ENCODE measurements around the gene PLA2G1B. TPM values are rescaled to one million over a fixed set of nuclear protein-coding genes. Genes with fewer than 3 reads are reported as not detected.

The PLA2G1B gene
- not detected in 2 replicates for total RNA-seq

GRCh38 chr12:120327593-120327992 lies at the start of gene PLA2G1B:
TSS of gene PLA2G1B (minus strand) at chr12:120327779. CDS start at chr12:120327753, 26 bp downstream.
- Mint-ChIP-seq H3K36me3 (ENCODE audit: low read depth) (no peaks in the 10 kb centered on the region), H3K4me1 (peaks cover 9% of the 10 kb centered on the region), H3K27ac (no peak within 1 kb of the TSS), H3K27me3 (peaks cover 8% of the 10 kb centered on the region), H3K9me3 (no peaks in the 10 kb centered on the region), H3K4me3 (no peak within 1 kb of the TSS)
- intact Hi-C loops (cut with micrococcal nuclease) = loop anchor here (5.0 kb wide), 2 partner anchors 35 to 320 kb away; no protein-coding TSS in a partner anchor
- DNase-seq = no peak

GRCh38 chr12:120376934-120377572 lies 49.5 kb upstream of the PLA2G1B start:
- Mint-ChIP-seq H3K27me3 (peaks cover 52% of the 10 kb centered on the region), H3K4me3 (no peak overlapping the region), H3K9me3 (no peaks in the 10 kb centered on the region), H3K4me1 (no peaks in the 10 kb centered on the region), H3K27ac (no peak overlapping the region), H3K36me3 (ENCODE audit: low read depth) (no peaks in the 10 kb centered on the region)
- DNase-seq = no peak
- intact Hi-C loops (cut with micrococcal nuclease) = no loop called here

GRCh38 chr12:120376416-120376815 lies 48.8 kb upstream of the PLA2G1B start:
- intact Hi-C loops (cut with micrococcal nuclease) = no loop called here
- H3K27me3 Mint-ChIP-seq = peaks cover 55% of the 10 kb centered on the region
- H3K4me1 Mint-ChIP-seq = no peaks in the 10 kb centered on the region
- no peak overlapping the region for H3K4me3 Mint-ChIP-seq
- H3K36me3 Mint-ChIP-seq (ENCODE audit: low read depth) = no peaks in the 10 kb centered on the region
- no peak for DNase-seq
- H3K9me3 Mint-ChIP-seq = no peaks in the 10 kb centered on the region
- H3K27ac Mint-ChIP-seq = no peak overlapping the region

GRCh38 chr12:120376009-120376408 lies 48.4 kb upstream of the PLA2G1B start:
- DNase-seq = no peak
- H3K36me3 Mint-ChIP-seq (ENCODE audit: low read depth) = no peaks in the 10 kb centered on the region
- no peak overlapping the region for H3K4me3 Mint-ChIP-seq
- peaks cover 57% of the 10 kb centered on the region for H3K27me3 Mint-ChIP-seq
- H3K9me3 Mint-ChIP-seq = no peaks in the 10 kb centered on the region
- no peak overlapping the region for H3K27ac Mint-ChIP-seq
- intact Hi-C loops (cut with micrococcal nuclease) = no loop called here
- no peaks in the 10 kb centered on the region for H3K4me1 Mint-ChIP-seq

GRCh38 chr12:120373683-120374082 lies 46.1 kb upstream of the PLA2G1B start:
- DNase-seq = no peak
- Mint-ChIP-seq H3K4me1 (peaks cover 8% of the 10 kb centered on the region), H3K27me3 (peaks cover 67% of the 10 kb centered on the region), H3K9me3 (no peaks in the 10 kb centered on the region), H3K4me3 (no peak overlapping the region), H3K27ac (no peak overlapping the region), H3K36me3 (ENCODE audit: low read depth) (no peaks in the 10 kb centered on the region)
- intact Hi-C loops (cut with micrococcal nuclease) = no loop called here

- H3K4me3 Mint-ChIP-seq = peak overlapping the region; percentile 73
- H3K27me3 Mint-ChIP-seq = peaks cover 75% of the 10 kb centered on the region
- H3K4me1 Mint-ChIP-seq = peaks cover 12% of the 10 kb centered on the region
- DNase-seq = no peak
- no peaks in the 10 kb centered on the region for H3K36me3 Mint-ChIP-seq (ENCODE audit: low read depth)
- no peaks in the 10 kb centered on the region for H3K9me3 Mint-ChIP-seq
- intact Hi-C loops (cut with micrococcal nuclease) = no loop called here
- H3K27ac Mint-ChIP-seq = no peak overlapping the region
Measured at GRCh38 chr12:120370343-120371243, 43.0 kb upstream of the PLA2G1B start.

- Mint-ChIP-seq H3K27me3 (peaks cover 75% of the 10 kb centered on the region), H3K4me3 (peak overlapping the region; percentile 73), H3K36me3 (ENCODE audit: low read depth) (no peaks in the 10 kb centered on the region), H3K9me3 (no peaks in the 10 kb centered on the region), H3K27ac (no peak overlapping the region), H3K4me1 (peaks cover 12% of the 10 kb centered on the region)
- intact Hi-C loops (cut with micrococcal nuclease) = no loop called here
- DNase-seq = no peak
Measured at GRCh38 chr12:120369603-120370342, 42.2 kb upstream of the PLA2G1B start.

- Mint-ChIP-seq H3K9me3 (no peaks in the 10 kb centered on the region), H3K4me1 (peaks cover 12% of the 10 kb centered on the region), H3K36me3 (ENCODE audit: low read depth) (no peaks in the 10 kb centered on the region), H3K4me3 (peak within 1 kb of the TSS; percentile 73), H3K27ac (no peak within 1 kb of the TSS), H3K27me3 (peaks cover 72% of the 10 kb centered on the region)
- intact Hi-C loops (cut with micrococcal nuclease) = no loop called here
- DNase-seq = peak; percentile 63
Measured at GRCh38 chr12:120368789-120369602, 41.4 kb upstream of the PLA2G1B start, which contains the start of gene MSI1. TSS of gene MSI1 (minus strand) at chr12:120369164. CDS start at chr12:120369091, 73 bp downstream.

- intact Hi-C loops (cut with micrococcal nuclease) = no loop called here
- peak overlapping the region; percentile 66 for H3K4me3 Mint-ChIP-seq
- H3K27ac Mint-ChIP-seq = peak overlapping the region; percentile 17
- H3K9me3 Mint-ChIP-seq = no peaks in the 10 kb centered on the region
- DNase-seq = peak; percentile 63
- H3K36me3 Mint-ChIP-seq (ENCODE audit: low read depth) = no peaks in the 10 kb centered on the region
- peaks cover 12% of the 10 kb centered on the region for H3K4me1 Mint-ChIP-seq
- peaks cover 77% of the 10 kb centered on the region for H3K27me3 Mint-ChIP-seq
Measured at GRCh38 chr12:120367924-120368788, 40.6 kb upstream of the PLA2G1B start.

GRCh38 chr12:120367233-120367923 lies 39.8 kb upstream of the PLA2G1B start:
- peaks cover 12% of the 10 kb centered on the region for H3K4me1 Mint-ChIP-seq
- peak overlapping the region; percentile 17 for H3K27ac Mint-ChIP-seq
- H3K4me3 Mint-ChIP-seq = peak overlapping the region; percentile 66
- intact Hi-C loops (cut with micrococcal nuclease) = no loop called here
- no peaks in the 10 kb centered on the region for H3K36me3 Mint-ChIP-seq (ENCODE audit: low read depth)
- H3K9me3 Mint-ChIP-seq = no peaks in the 10 kb centered on the region
- DNase-seq = peak; percentile 63
- H3K27me3 Mint-ChIP-seq = peaks cover 79% of the 10 kb centered on the region

GRCh38 chr12:120366845-120367232 lies 39.3 kb upstream of the PLA2G1B start:
- H3K4me3 Mint-ChIP-seq = no peak overlapping the region
- DNase-seq = no peak
- peaks cover 79% of the 10 kb centered on the region for H3K27me3 Mint-ChIP-seq
- H3K27ac Mint-ChIP-seq = no peak overlapping the region
- H3K36me3 Mint-ChIP-seq (ENCODE audit: low read depth) = no peaks in the 10 kb centered on the region
- intact Hi-C loops (cut with micrococcal nuclease) = no loop called here
- H3K9me3 Mint-ChIP-seq = no peaks in the 10 kb centered on the region
- peaks cover 12% of the 10 kb centered on the region for H3K4me1 Mint-ChIP-seq

GRCh38 chr12:120366341-120366705 lies 38.7 kb upstream of the PLA2G1B start:
- no peak for DNase-seq
- Mint-ChIP-seq H3K36me3 (ENCODE audit: low read depth) (no peaks in the 10 kb centered on the region), H3K4me3 (no peak overlapping the region), H3K4me1 (peaks cover 12% of the 10 kb centered on the region), H3K27me3 (peaks cover 74% of the 10 kb centered on the region), H3K9me3 (no peaks in the 10 kb centered on the region), H3K27ac (no peak overlapping the region)
- intact Hi-C loops (cut with micrococcal nuclease) = no loop called here
